GM23248 (cell line): Measurements from ENCODE around the gene PNPLA7. TPM values are rescaled to one million over a fixed set of nuclear protein-coding genes. Genes with fewer than 3 reads are reported as not detected.
"Not testable (repeated sequence)": the region's sequence is repeated elsewhere in the genome, so short reads cannot be mapped to it uniquely, and the experiment has no call there.

Experiments
- DNase-seq: peaks from one replicate; pipeline ENCODE4 v3.0.0-alpha.2; 2015
- H2AFZ ChIP-seq: fragments of 200-600 bp; sonication (generic); 2 replicates; pipeline ENCODE4 v1.6.1; 2016; ENCODE audit warnings: antibody characterized with exemption
- H3F3A ChIP-seq: fragments of 200-600 bp; sonication (generic); 2 replicates; pipeline ENCODE4 v1.6.1; 2016; ENCODE audit warnings: mild to moderate bottlenecking, antibody characterized with exemption, mixed run types; ENCODE audit not compliant: insufficient read depth
- H3K27ac ChIP-seq: fragments of 200-600 bp; sonication (generic); 2 replicates; pipeline ENCODE4 v1.5.1; 2016; ENCODE audit warnings: mild to moderate bottlenecking
- H3K27me3 ChIP-seq: fragments of 200-600 bp; sonication (generic); replicated peaks from 2 replicates; pipeline ENCODE4 v1.6.1; 2016; ENCODE audit warnings: mild to moderate bottlenecking; ENCODE audit not compliant: insufficient read depth
- H3K36me3 ChIP-seq: fragments of 200-600 bp; sonication (generic); 2 replicates; pipeline ENCODE4 v1.6.1; 2016; ENCODE audit warnings: low read depth, mild to moderate bottlenecking
- H3K4me1 ChIP-seq: fragments of 200-600 bp; sonication (generic); 2 replicates; pipeline ENCODE4 v1.6.1; 2016; ENCODE audit warnings: mild to moderate bottlenecking; ENCODE audit not compliant: insufficient read depth
- H3K4me2 ChIP-seq: fragments of 200-600 bp; sonication (generic); one replicate; pipeline ENCODE4 v1.6.1; 2016; ENCODE audit warnings: mild to moderate bottlenecking; ENCODE audit not compliant: unreplicated experiment
- H3K4me3 ChIP-seq: fragments of 200-600 bp; sonication (generic); 2 replicates; pipeline ENCODE4 v1.5.1; 2016; ENCODE audit warnings: mild to moderate bottlenecking
- H3K79me2 ChIP-seq: fragments of 200-600 bp; sonication (generic); 2 replicates; pipeline ENCODE4 v1.6.1; 2016; ENCODE audit warnings: mild to moderate bottlenecking; ENCODE audit not compliant: insufficient read depth
- H3K9ac ChIP-seq: fragments of 200-600 bp; sonication (generic); 2 replicates; pipeline ENCODE4 v1.6.1; 2016; ENCODE audit warnings: mild to moderate bottlenecking
- H3K9me2 ChIP-seq: fragments of 200-600 bp; sonication (generic); 2 replicates; pipeline ENCODE4 v1.6.1; 2016; ENCODE audit warnings: mixed run types, mild to moderate bottlenecking, moderate library complexity; ENCODE audit not compliant: insufficient read depth
- H3K9me3 ChIP-seq: fragments of 200-600 bp; sonication (generic); one replicate; pipeline ENCODE4 v1.6.1; 2017; ENCODE audit warnings: low read depth
- H4K20me1 ChIP-seq: fragments of 200-600 bp; sonication (generic); 2 replicates; pipeline ENCODE4 v1.6.0; 2016; ENCODE audit not compliant: insufficient read depth
- EZH2 ChIP-seq: fragments of 200-600 bp; sonication (generic); IDR thresholded peaks from 2 replicates; pipeline ENCODE4 v1.6.1; 2018; ENCODE audit warnings: antibody characterized with exemption, mild to moderate bottlenecking; ENCODE audit not compliant: insufficient read depth, poor library complexity, severe bottlenecking
- EZH2phosphoT487 ChIP-seq: fragments of 200-600 bp; sonication (generic); IDR thresholded peaks from 2 replicates; pipeline ENCODE4 v1.6.1; 2018; ENCODE audit warnings: antibody characterized with exemption, moderate library complexity, mild to moderate bottlenecking, low read depth; ENCODE audit not compliant: insufficient read depth
- WGBS, 2 experiments: methylation state at CpG; one replicate each; pipeline ENCODE4 v1.1.6; 2015 to 2017; ENCODE audit warnings: low lambda C conversion rate in 2 of 2, low coverage in 1 of 2; ENCODE audit errors: missing lambda C conversion rate in 2 of 2; 5-methylcytosine and 5-hydroxymethylcytosine counted together
- in situ Hi-C: fragments of 300-500 bp; cut with MboI; formaldehyde crosslinking; loops from 2 replicates; pipeline ENCODE4 v1.15.0; 2020
- polyA plus RNA-seq: library from polyadenylated mRNA; unstranded; fragments of >200 nt; fragmentation: Nextera tagmentation; extraction: Ambion mirVana; gene quantifications from 2 replicates; pipeline ENCODE4 v1.2.1, GENCODE V29; 2016
- total RNA-seq: library from RNA; depleted of rRNA; stranded (reverse); fragments of >200 nt; shearing (Covaris generic); gene quantifications from 2 replicates; pipeline ENCODE4 v1.2.3, GENCODE V29; 2014

PNPLA7 gene
- total and polyA plus RNA-seq, 2 experiments from 2014 or later = 0.54 to 0.59 TPM

GRCh38 chr9:137511758-137512463, 38.3 kb downstream of the PNPLA7 start:
- Histone ChIP-seq H3K9me2 (no peaks in the 10 kb centered on the region), H3K4me2 (no peak overlapping the region), H3K27me3 (no peaks in the 10 kb centered on the region), H4K20me1 (no peaks in the 10 kb centered on the region), H3K9ac (no peak overlapping the region), H3K36me3 (no peaks in the 10 kb centered on the region), H2AFZ (no peak overlapping the region), H3K9me3 (no peaks in the 10 kb centered on the region), H3K4me3 (no peak overlapping the region), H3K79me2 (no peaks in the 10 kb centered on the region), H3K27ac (no peak overlapping the region), H3F3A (no peaks in the 10 kb centered on the region), H3K4me1 (peaks cover 4% of the 10 kb centered on the region; the same call in 1 of the 2 replicates)
- TF ChIP-seq EZH2 = no peak
- no peak for TF ChIP-seq EZH2phosphoT487
- DNase-seq = no peak
- 83 to 86% methylated on average over 24 to 25 of the region's 25 CpGs for WGBS, 2 experiments
- in situ Hi-C loops = no loop called here

GRCh38 chr9:137511126-137511525, 39.1 kb downstream of the PNPLA7 start:
- H3K27me3 ChIP-seq, H3K9ac ChIP-seq, H3K9me2 ChIP-seq, H4K20me1 ChIP-seq, DNase-seq, H3K27ac ChIP-seq, H2AFZ ChIP-seq, H3K4me2 ChIP-seq, H3K4me1 ChIP-seq, H3K9me3 ChIP-seq, H3K79me2 ChIP-seq, H3K4me3 ChIP-seq, in situ Hi-C loops, H3F3A ChIP-seq, H3K36me3 ChIP-seq: not testable (repeated sequence)
- 92 to 94% methylated on average over 8 to 22 of the region's 22 CpGs for WGBS, 2 experiments

GRCh38 chr9:137509198-137509597, 41.0 kb downstream of the PNPLA7 start:
- no peak overlapping the region for H3K4me3 ChIP-seq
- WGBS, 2 experiments = 90 to 94% methylated on average over 13 to 14 of the region's 14 CpGs
- peaks cover 4% of the 10 kb centered on the region; the same call in 1 of the 2 replicates for H3K4me1 ChIP-seq
- H3K27ac ChIP-seq = no peak overlapping the region
- no peak overlapping the region for H2AFZ ChIP-seq
- no peaks in the 10 kb centered on the region for H3K27me3 ChIP-seq
- in situ Hi-C loops = no loop called here
- H4K20me1 ChIP-seq = no peaks in the 10 kb centered on the region
- no peaks in the 10 kb centered on the region for H3F3A ChIP-seq
- no peak for DNase-seq
- H3K4me2 ChIP-seq = no peak overlapping the region
- no peaks in the 10 kb centered on the region for H3K9me3 ChIP-seq
- no peaks in the 10 kb centered on the region for H3K36me3 ChIP-seq
- H3K79me2 ChIP-seq = no peaks in the 10 kb centered on the region
- TF ChIP-seq EZH2 (no peak), EZH2phosphoT487 (no peak)
- H3K9me2 ChIP-seq = no peaks in the 10 kb centered on the region
- H3K9ac ChIP-seq = no peak overlapping the region

GRCh38 chr9:137506702-137507171, 43.5 kb downstream of the PNPLA7 start:
- Histone ChIP-seq H3K27ac (no peak overlapping the region), H3F3A (0 out of 2 replicates have a peak, but pooled peaks cover 9% of the 10 kb centered on the region), H3K9ac (0 out of 2 replicates have a peak overlapping the region, but pooled peaks have one; percentile 2), H3K4me3 (no peak overlapping the region), H3K4me1 (peaks cover 4% of the 10 kb centered on the region; the same call in 1 of the 2 replicates), H3K36me3 (no peaks in the 10 kb centered on the region), H3K27me3 (no peaks in the 10 kb centered on the region), H2AFZ (no peak overlapping the region), H4K20me1 (no peaks in the 10 kb centered on the region), H3K79me2 (no peaks in the 10 kb centered on the region), H3K4me2 (no peak overlapping the region), H3K9me2 (no peaks in the 10 kb centered on the region), H3K9me3 (no peaks in the 10 kb centered on the region)
- no peak for TF ChIP-seq EZH2
- TF ChIP-seq EZH2phosphoT487 = no peak
- DNase-seq = peak; percentile 81
- in situ Hi-C loops = no loop called here
- 59 to 61% methylated on average over 26 of the region's 26 CpGs for WGBS, 2 experiments
